NCI-H748 (cell line): ENCODE measurements around the gene LPP.

Source experiments
- DNase-seq: peaks from one replicate; lab custom pipeline; 2025; ENCODE audit not compliant: unreplicated experiment; lab: John Stamatoyannopoulos, UW

The LPP gene

GRCh38 chr3:188656196-188656982 lies 502.4 kb downstream of the LPP start:
- DNase-seq = no peak

- no peak for DNase-seq
These were observed 504.6 kb downstream of the LPP start for GRCh38 chr3:188658606-188659005.

GRCh38 chr3:188659449-188660090 lies 505.6 kb downstream of the LPP start:
- DNase-seq = no peak

- no peak for DNase-seq
These were observed 506.5 kb downstream of the LPP start for GRCh38 chr3:188660415-188660814.

GRCh38 chr3:188661806-188662205 lies 507.8 kb downstream of the LPP start:
- no peak for DNase-seq

GRCh38 chr3:188662214-188662613 lies 508.3 kb downstream of the LPP start:
- DNase-seq = no peak

- no peak for DNase-seq
These were observed 508.8 kb downstream of the LPP start for GRCh38 chr3:188662795-188663194.

GRCh38 chr3:188663839-188664238 lies 509.9 kb downstream of the LPP start:
- DNase-seq = no peak

GRCh38 chr3:188664795-188665194 lies 510.8 kb downstream of the LPP start:
- no peak for DNase-seq

GRCh38 chr3:188667926-188668325 lies 514.0 kb downstream of the LPP start:
- no peak for DNase-seq

- no peak for DNase-seq
These were observed 516.5 kb downstream of the LPP start for GRCh38 chr3:188670446-188670845.

GRCh38 chr3:188671971-188672370 lies 518.0 kb downstream of the LPP start:
- DNase-seq = no peak

- DNase-seq = no peak
These were observed 518.9 kb downstream of the LPP start for GRCh38 chr3:188672840-188673239.

- DNase-seq = no peak
These were observed 519.8 kb downstream of the LPP start for GRCh38 chr3:188673646-188674186.

- no peak for DNase-seq
These were observed 520.6 kb downstream of the LPP start for GRCh38 chr3:188674595-188674994.

GRCh38 chr3:188677344-188677743 lies 523.4 kb downstream of the LPP start:
- DNase-seq = no peak

GRCh38 chr3:188680189-188680588 lies 526.2 kb downstream of the LPP start:
- DNase-seq = no peak

GRCh38 chr3:188680605-188681004 lies 526.6 kb downstream of the LPP start:
- no peak for DNase-seq

- DNase-seq = no peak
These were observed 528.4 kb downstream of the LPP start for GRCh38 chr3:188682316-188682715.

GRCh38 chr3:188683032-188683521 lies 529.1 kb downstream of the LPP start:
- DNase-seq = no peak

- DNase-seq = no peak
These were observed 530.3 kb downstream of the LPP start for GRCh38 chr3:188684276-188684675.

GRCh38 chr3:188685789-188686188 lies 531.8 kb downstream of the LPP start:
- no peak for DNase-seq
